ENCODE measurements around the gene ANAPC1. TPM values are rescaled to one million over a fixed set of nuclear protein-coding genes. Genes with fewer than 3 reads are reported as not detected.

The ANAPC1 gene
- total and polyA plus RNA-seq, 2 donors from 2014 or later: 5.8 to 33.2 TPM

DNA sequence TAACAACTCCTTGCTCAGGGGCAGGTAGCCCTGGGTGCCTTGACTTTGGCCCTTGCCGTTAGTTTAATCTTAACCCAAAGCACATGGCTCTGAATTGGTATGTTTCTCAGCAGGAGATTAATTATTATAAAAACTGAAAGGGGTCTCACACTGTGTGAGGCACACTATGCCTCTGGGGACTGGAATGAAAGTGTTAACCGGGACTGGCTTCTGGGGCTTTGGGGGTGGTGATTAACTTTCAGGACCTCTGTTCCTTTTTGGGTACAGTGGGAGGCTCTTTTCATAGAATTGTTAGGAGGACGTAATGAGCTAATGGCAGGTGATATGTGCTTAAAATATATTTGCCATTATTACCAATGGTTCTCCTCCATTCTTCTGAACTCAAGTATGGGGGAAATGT, 19.5 kb upstream of the ANAPC1 start:
- Histone ChIP-seq H3K9me3 (ENCODE audit: control insufficient read depth in 2 of 3, insufficient read depth in 1 of 3, low read length in 3 of 3) (no peaks in the 10 kb centered on the region), H3K36me3 (ENCODE audit: control insufficient read depth in 2 of 3, insufficient read depth in 3 of 3, low read length in 3 of 3) (no peaks in the 10 kb centered on the region), H3K9ac (ENCODE audit: low read length in 3 of 3) (no peak overlapping the region), H3K4me3 (ENCODE audit: low read length in 3 of 3) (no peak overlapping the region), H3K27me3 (ENCODE audit: control insufficient read depth, insufficient read depth, low read length) (no peaks in the 10 kb centered on the region), H3K27ac (ENCODE audit: low read depth in 2 of 2, low read length in 2 of 2) (peak overlapping the region; percentile 18 to 79), H3K4me1 (ENCODE audit: control insufficient read depth in 2 of 3, insufficient read depth in 2 of 3, low read depth in 1 of 3, low read length in 3 of 3) (peaks cover 12 to 53% (median 40%) of the 10 kb centered on the region in 3 donors)
- TF ChIP-seq CTCF (IDR thresholded peaks at IDR 0.05; ENCODE audit: borderline replicate concordance, extremely low read depth, insufficient read depth): no peak
- FAIRE-seq (no peak), DNase-seq (no peak)
- intact Hi-C loops (cut with DNase I): no loop called here

GRCh38 chr2:111900859-111901258, 16.9 kb upstream of the ANAPC1 start:
- H3K4me1 ChIP-seq (ENCODE audit: control insufficient read depth in 2 of 3, insufficient read depth in 2 of 3, low read depth in 1 of 3, low read length in 3 of 3): peaks cover 6 to 42% (median 31%) of the 10 kb centered on the region in 3 donors
- H3K9me3 ChIP-seq (ENCODE audit: control insufficient read depth in 2 of 3, insufficient read depth in 1 of 3, low read length in 3 of 3): no peaks in the 10 kb centered on the region
- H3K9ac ChIP-seq (ENCODE audit: low read length in 3 of 3): peak overlapping the region in 1 of 3 donors; percentile 7
- peak; percentile 33 for TF ChIP-seq CTCF (IDR thresholded peaks at IDR 0.05; ENCODE audit: borderline replicate concordance, extremely low read depth, insufficient read depth)
- H3K36me3 ChIP-seq (ENCODE audit: control insufficient read depth in 2 of 3, insufficient read depth in 3 of 3, low read length in 3 of 3): no peaks in the 10 kb centered on the region
- no peaks in the 10 kb centered on the region for H3K27me3 ChIP-seq (ENCODE audit: control insufficient read depth, insufficient read depth, low read length)
- H3K4me3 ChIP-seq (ENCODE audit: low read length in 3 of 3): peak overlapping the region in 2 of 3 donors; percentile 16 to 60
- no peak overlapping the region for H3K27ac ChIP-seq (ENCODE audit: low read depth in 2 of 2, low read length in 2 of 2)
- intact Hi-C loops (cut with DNase I): no loop called here
- DNase-seq (peak in 1 of 5 donors; percentile 74), FAIRE-seq (no peak)

- Histone ChIP-seq H3K4me3 (ENCODE audit: low read length in 3 of 3) (peak overlapping the region; percentile 60 to 71 (median 62)), H3K27me3 (ENCODE audit: control insufficient read depth, insufficient read depth, low read length) (no peaks in the 10 kb centered on the region), H3K4me1 (ENCODE audit: control insufficient read depth in 2 of 3, insufficient read depth in 2 of 3, low read depth in 1 of 3, low read length in 3 of 3) (peaks cover 3 to 29% (median 17%) of the 10 kb centered on the region in 3 donors), H3K9ac (ENCODE audit: low read length in 3 of 3) (peak overlapping the region; percentile 20 to 37 (median 35)), H3K36me3 (ENCODE audit: control insufficient read depth in 2 of 3, insufficient read depth in 3 of 3, low read length in 3 of 3) (no peaks in the 10 kb centered on the region), H3K27ac (ENCODE audit: low read depth in 2 of 2, low read length in 2 of 2) (peak overlapping the region; percentile 82 to 88), H3K9me3 (ENCODE audit: control insufficient read depth in 2 of 3, insufficient read depth in 1 of 3, low read length in 3 of 3) (no peaks in the 10 kb centered on the region)
- TF ChIP-seq CTCF (IDR thresholded peaks at IDR 0.05; ENCODE audit: borderline replicate concordance, extremely low read depth, insufficient read depth): no peak
- intact Hi-C loops (cut with DNase I): loop anchor here (5.0 kb wide), 1 partner anchor 148 kb away; no protein-coding TSS in a partner anchor
- DNase-seq: no peak
- FAIRE-seq: no peak
These were observed 14.9 kb upstream of the ANAPC1 start for GRCh38 chr2:111898703-111899514.

All from kidney (tissue), 14 donors.